Breast epithelium (tissue), 4 donors: ENCODE results near the gene DST. TPM values are rescaled to one million over a fixed set of nuclear protein-coding genes. Genes with fewer than 3 reads are reported as not detected.

Experiments used
- DNase-seq, 2 donors: peaks; one replicate each; pipeline ENCODE4 v3.0.0-alpha.2; 2019; ENCODE audit warnings: low spot score in 2 of 2
- H3K27ac ChIP-seq, 2 donors: fragments of 200-600 bp; sonication (generic) in 1 of 2; one replicate each; pipeline ENCODE4 v1.5.1; 2016 to 2019; ENCODE audit warnings: mild to moderate bottlenecking in 1 of 2
- H3K27me3 ChIP-seq, 2 donors: fragments of 200-600 bp; sonication (generic) in 1 of 2; one replicate each; pipeline versions ENCODE4 v1.5.1 to v1.6.0; 2017 to 2019; ENCODE audit warnings: control low read depth in 1 of 2, mild to moderate bottlenecking in 1 of 2
- H3K36me3 ChIP-seq: fragments of 200-600 bp; one replicate; pipeline ENCODE4 v1.5.1; 2019
- H3K4me1 ChIP-seq, 2 donors: fragments of 200-600 bp; sonication (generic); one replicate each; pipeline ENCODE4 v1.5.1; 2016 to 2019; ENCODE audit warnings: control low read depth in 1 of 2
- H3K4me3 ChIP-seq, 3 donors: fragments of 200-600 bp; sonication (generic); 1 replicate in 2 of 3; 2 replicates in 1 of 3; pipeline ENCODE4 v1.5.1; 2016 to 2019; ENCODE audit warnings: mild to moderate bottlenecking in 3 of 3, moderate library complexity in 2 of 3
- H3K9me3 ChIP-seq, 2 donors: fragments of 200-600 bp; sonication (generic) in 1 of 2; one replicate each; pipeline ENCODE4 v1.5.1; 2016 to 2019; ENCODE audit warnings: control low read depth in 1 of 2
- CTCF ChIP-seq, 3 donors: fragments of 450-650 bp; IDR thresholded peaks; one replicate each; pipeline ENCODE4 v1.5.1; 2016 to 2017; ENCODE audit warnings: antibody characterized with exemption in 3 of 3, mild to moderate bottlenecking in 3 of 3, moderate library complexity in 3 of 3
- POLR2A ChIP-seq: fragments of 450-650 bp; IDR thresholded peaks from one replicate; pipeline ENCODE4 v1.6.1; 2016; ENCODE audit warnings: antibody characterized with exemption, mild to moderate bottlenecking, moderate library complexity
- POLR2AphosphoS5 ChIP-seq, 3 donors: sonication (generic); formaldehyde crosslinking; IDR thresholded peaks; one replicate each; pipeline ENCODE4 v1.6.1; 2017; ENCODE audit warnings: antibody characterized with exemption in 3 of 3
- intact Hi-C: fragments of 100-400 bp; cut with DNase I; formaldehyde crosslinking; loops from one replicate; pipeline ENCODE4 v1.15.1; 2023; ENCODE audit warnings: low total_unique reads
- total RNA-seq, 3 donors: library from RNA; depleted of rRNA; stranded (reverse); fragments of >200 nt; gene quantifications; one replicate each; pipeline ENCODE4 v1.1.0, GENCODE V29; 2016

Gene DST
- total RNA-seq, 3 donors from 2014 or later = 272 to 1,354 (median 700) TPM

- no peak overlapping the region for H3K4me3 ChIP-seq
- no peaks in the 10 kb centered on the region for H3K36me3 ChIP-seq
- DNase-seq = no peak
- no peaks in the 10 kb centered on the region for H3K27me3 ChIP-seq
- H3K9me3 ChIP-seq = no peaks in the 10 kb centered on the region
- H3K27ac ChIP-seq = no peak overlapping the region
- no peak for TF ChIP-seq POLR2AphosphoS5 (IDR thresholded peaks at IDR 0.05)
- TF ChIP-seq CTCF (IDR thresholded peaks at IDR 0.05) = no peak
- no peak for TF ChIP-seq POLR2A
- no peaks in the 10 kb centered on the region for H3K4me1 ChIP-seq
- intact Hi-C loops = no loop called here
Measured at GRCh38 chr6:56430629-56431600, 211.8 kb downstream of the DST start.

GRCh38 chr6:56424542-56425083, 218.1 kb downstream of the DST start:
- Histone ChIP-seq H3K4me3 (no peak overlapping the region), H3K4me1 (no peaks in the 10 kb centered on the region), H3K27me3 (no peaks in the 10 kb centered on the region), H3K9me3 (no peaks in the 10 kb centered on the region), H3K36me3 (no peaks in the 10 kb centered on the region), H3K27ac (no peak overlapping the region)
- no peak for DNase-seq
- TF ChIP-seq POLR2AphosphoS5 (IDR thresholded peaks at IDR 0.05) (no peak), CTCF (IDR thresholded peaks at IDR 0.05) (no peak), POLR2A (no peak)
- intact Hi-C loops = no loop called here

- Histone ChIP-seq H3K27ac (no peak overlapping the region), H3K36me3 (no peaks in the 10 kb centered on the region), H3K4me1 (no peaks in the 10 kb centered on the region), H3K9me3 (no peaks in the 10 kb centered on the region), H3K4me3 (no peak overlapping the region), H3K27me3 (no peaks in the 10 kb centered on the region)
- intact Hi-C loops = no loop called here
- no peak for DNase-seq
- TF ChIP-seq POLR2AphosphoS5 (IDR thresholded peaks at IDR 0.05) (no peak), CTCF (IDR thresholded peaks at IDR 0.05) (no peak), POLR2A (no peak)
Measured at GRCh38 chr6:56424064-56424463, 218.6 kb downstream of the DST start.

- H3K4me3 ChIP-seq = no peak overlapping the region
- no peaks in the 10 kb centered on the region for H3K4me1 ChIP-seq
- DNase-seq = no peak
- H3K9me3 ChIP-seq = no peaks in the 10 kb centered on the region
- no peaks in the 10 kb centered on the region for H3K36me3 ChIP-seq
- TF ChIP-seq CTCF (IDR thresholded peaks at IDR 0.05) (no peak), POLR2AphosphoS5 (IDR thresholded peaks at IDR 0.05) (no peak), POLR2A (no peak)
- H3K27me3 ChIP-seq = no peaks in the 10 kb centered on the region
- intact Hi-C loops = no loop called here
- H3K27ac ChIP-seq = no peak overlapping the region
Measured at GRCh38 chr6:56420296-56420695, 222.4 kb downstream of the DST start.

GRCh38 chr6:56419191-56419590, 223.5 kb downstream of the DST start:
- no peak overlapping the region for H3K4me3 ChIP-seq
- intact Hi-C loops = no loop called here
- no peaks in the 10 kb centered on the region for H3K36me3 ChIP-seq
- no peaks in the 10 kb centered on the region for H3K9me3 ChIP-seq
- H3K27ac ChIP-seq = no peak overlapping the region
- H3K27me3 ChIP-seq = no peaks in the 10 kb centered on the region
- no peak for TF ChIP-seq POLR2A
- TF ChIP-seq CTCF (IDR thresholded peaks at IDR 0.05) = no peak
- TF ChIP-seq POLR2AphosphoS5 (IDR thresholded peaks at IDR 0.05) = no peak
- H3K4me1 ChIP-seq = no peaks in the 10 kb centered on the region
- DNase-seq = no peak
